Measurements from ENCODE around the gene GPRC5C. TPM values are rescaled to one million over a fixed set of nuclear protein-coding genes. Genes with fewer than 3 reads are reported as not detected.

The GPRC5C gene
- total and polyA plus RNA-seq, 2 of the 13 experiments (the other 11 are each of a cell fraction or from before 2014, with no cell fraction given), result 85.6 to 300 TPM

- TF ChIP-seq, protein P1, sequence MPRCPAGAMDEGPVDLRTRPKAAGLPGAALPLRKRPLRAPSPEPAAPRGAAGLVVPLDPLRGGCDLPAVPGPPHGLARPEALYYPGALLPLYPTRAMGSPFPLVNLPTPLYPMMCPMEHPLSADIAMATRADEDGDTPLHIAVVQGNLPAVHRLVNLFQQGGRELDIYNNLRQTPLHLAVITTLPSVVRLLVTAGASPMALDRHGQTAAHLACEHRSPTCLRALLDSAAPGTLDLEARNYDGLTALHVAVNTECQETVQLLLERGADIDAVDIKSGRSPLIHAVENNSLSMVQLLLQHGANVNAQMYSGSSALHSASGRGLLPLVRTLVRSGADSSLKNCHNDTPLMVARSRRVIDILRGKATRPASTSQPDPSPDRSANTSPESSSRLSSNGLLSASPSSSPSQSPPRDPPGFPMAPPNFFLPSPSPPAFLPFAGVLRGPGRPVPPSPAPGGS (CRISPR knock-in tag; IDR thresholded peaks at IDR 0.05), result peak; percentile 71
- TF ChIP-seq ZNF333 (CRISPR knock-in tag; IDR thresholded peaks at IDR 0.05; ENCODE audit: borderline replicate concordance), result no peak; the same call in 1 of the 2 replicates
- peak; percentile 89 for TF ChIP-seq ZNF543 (CRISPR knock-in tag; IDR thresholded peaks at IDR 0.05)
- peak; percentile 79 for TF ChIP-seq ZNF205 (CRISPR knock-in tag; IDR thresholded peaks at IDR 0.05)
- peak in 1 of 2 experiments; percentile 49; a peak in 1 of 4 replicates for TF ChIP-seq ATF4 (CRISPR knock-in tag; IDR thresholded peaks at IDR 0.05)
- peak; percentile 85 for TF ChIP-seq BHLHE40 (IDR thresholded peaks at IDR 0.05; ENCODE audit: low read length)
- 0 out of 2 replicates have a peak, but pooled peaks have one; percentile 2 for TF ChIP-seq CEBPB (IDR thresholded peaks at IDR 0.05; ENCODE audit: borderline replicate concordance, low read depth, low read length)
- TF ChIP-seq ZNF605 (CRISPR knock-in tag; IDR thresholded peaks at IDR 0.05), result peak; percentile 83
- 0 out of 2 replicates have a peak, but pooled peaks have one; percentile 52 for TF ChIP-seq ZFYVE20 (CRISPR knock-in tag; IDR thresholded peaks at IDR 0.05; ENCODE audit: borderline replicate concordance, low read depth)
- no peak; the same call in 1 of the 2 replicates for TF ChIP-seq CREBL2 (CRISPR knock-in tag; IDR thresholded peaks at IDR 0.05; ENCODE audit: borderline replicate concordance)
- 0 out of 2 replicates have a peak, but pooled peaks have one; percentile 66 for TF ChIP-seq ZNF446 (CRISPR knock-in tag; IDR thresholded peaks at IDR 0.05)
- TF ChIP-seq TSC22D2 (CRISPR knock-in tag; IDR thresholded peaks at IDR 0.05; ENCODE audit: borderline replicate concordance), result no peak
- no peak for TF ChIP-seq TCF12 (IDR thresholded peaks at IDR 0.05)
- peak; percentile 90; the same call in 1 of the 2 replicates for TF ChIP-seq TCF12 (CRISPR knock-in tag; IDR thresholded peaks at IDR 0.05)
- no peak for TF ChIP-seq SMARCC2 (IDR thresholded peaks at IDR 0.05)
- peak; percentile 83; the same call in 1 of the 2 replicates for TF ChIP-seq POGZ (CRISPR knock-in tag; IDR thresholded peaks at IDR 0.05)
- no peak for TF ChIP-seq ZFP36 (IDR thresholded peaks at IDR 0.05; ENCODE audit: borderline replicate concordance, low read depth, low read length, partially characterized antibody)
- TF ChIP-seq, protein P2, sequence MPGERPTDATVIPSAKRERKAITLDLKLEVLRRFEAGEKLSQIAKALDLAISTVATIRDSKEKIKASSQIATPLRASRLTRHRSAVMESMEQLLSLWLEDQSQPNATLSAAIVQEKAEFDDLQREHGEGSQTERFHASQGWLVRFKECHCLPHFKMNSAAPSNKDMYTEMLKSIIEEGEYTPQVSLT (CRISPR knock-in tag; IDR thresholded peaks at IDR 0.05; ENCODE audit: borderline replicate concordance, low read depth), result peak; percentile 81; the same call in 1 of the 2 replicates
- TF ChIP-seq HCFC1 (IDR thresholded peaks at IDR 0.05; ENCODE audit: low read depth, low read length), result peak; percentile 36; the same call in 1 of the 2 replicates
- TF ChIP-seq ZNF737 (CRISPR knock-in tag; IDR thresholded peaks at IDR 0.05; ENCODE audit: borderline replicate concordance), result no peak
- no peak; the same call in 1 of the 2 replicates for TF ChIP-seq ZNF589 (CRISPR knock-in tag; conservative IDR thresholded peaks at IDR 0.05)
- TF ChIP-seq TBP (CRISPR knock-in tag; IDR thresholded peaks at IDR 0.05), result no peak
- TF ChIP-seq MXI1 (IDR thresholded peaks at IDR 0.05; ENCODE audit: borderline replicate concordance, low read depth, low read length), result peak; percentile 80; the same call in 1 of the 3 replicates
- peak; percentile 27 for TF ChIP-seq HOXD1 (CRISPR knock-in tag; IDR thresholded peaks at IDR 0.05)
- peak; percentile 96 for TF ChIP-seq KDM3A (CRISPR knock-in tag; IDR thresholded peaks at IDR 0.05; ENCODE audit: low read depth)
- no peak for TF ChIP-seq ZNF530 (CRISPR knock-in tag; IDR thresholded peaks at IDR 0.05; ENCODE audit: low read depth)
- no peak; the same call in 1 of the 2 replicates for TF ChIP-seq TMF1 (CRISPR knock-in tag; IDR thresholded peaks at IDR 0.05; ENCODE audit: low read depth)
- no peak for TF ChIP-seq HOXA9 (CRISPR knock-in tag; IDR thresholded peaks at IDR 0.05; ENCODE audit: borderline replicate concordance)
Measured at GRCh38 chr17:74442670-74443515, 11.0 kb downstream of the GPRC5C start (continued).

All from HepG2 (cell line).